CD8-positive, alpha-beta memory T cell (primary cell): ENCODE measurements around the gene SYNGR1. TPM values are rescaled to one million over a fixed set of nuclear protein-coding genes. Genes with fewer than 3 reads are reported as not detected.

Experiments
- CTCF ChIA-PET: fragments of 350-600 bp; sonication (Branson Sonifier 250); formaldehyde crosslinking; loops from one replicate; lab custom pipeline; 2021; ENCODE audit warnings: antibody characterized with exemption; lab: Charles Lee
- POLR2A ChIA-PET: fragments of 350-600 bp; sonication (Branson Sonifier 250); formaldehyde crosslinking; loops from one replicate; lab custom pipeline; 2021; ENCODE audit warnings: antibody characterized with exemption; lab: Charles Lee
- DNase-seq, 5 donors: peaks; one replicate each; pipeline versions ENCODE4 v3.0.0 to v3.0.0-alpha.2; 2020 to 2022; ENCODE audit warnings: mixed read lengths in 1 of 5
- H3K27ac ChIP-seq: one replicate; pipeline ENCODE4 v1.7.0; 2013; ENCODE audit warnings: low read depth, mild to moderate bottlenecking, low read length, moderate library complexity
- H3K27me3 ChIP-seq: 2 replicates; pipeline ENCODE4 v1.7.0; 2013; ENCODE audit warnings: low read length, mild to moderate bottlenecking; ENCODE audit not compliant: insufficient read depth, poor library complexity, severe bottlenecking
- H3K36me3 ChIP-seq: 2 replicates; pipeline ENCODE4 v1.7.0; 2013; ENCODE audit warnings: mild to moderate bottlenecking, low read length, moderate library complexity; ENCODE audit not compliant: insufficient read depth
- H3K4me1 ChIP-seq: 2 replicates; pipeline ENCODE4 v1.7.0; 2013; ENCODE audit warnings: mild to moderate bottlenecking, low read length, moderate library complexity; ENCODE audit not compliant: insufficient read depth
- H3K4me3 ChIP-seq: 2 replicates; pipeline ENCODE4 v1.7.0; 2013; ENCODE audit warnings: mild to moderate bottlenecking, low read length
- H3K9me3 ChIP-seq: 2 replicates; pipeline ENCODE4 v1.7.0; 2013; ENCODE audit warnings: mild to moderate bottlenecking, low read length
- H3K27ac Mint-ChIP-seq, 8 donors: one replicate each; pipeline ENCODE4 v1.8.0; 2020 to 2021; ENCODE audit warnings: mixed read lengths in 8 of 8, mild to moderate bottlenecking in 6 of 8, inconsistent platforms in 3 of 8, moderate library complexity in 3 of 8
- H3K27me3 Mint-ChIP-seq, 2 donors: one replicate each; pipeline ENCODE4 v1.8.0; 2020 to 2021; ENCODE audit warnings: mixed read lengths in 2 of 2, mild to moderate bottlenecking in 1 of 2, moderate library complexity in 1 of 2
- H3K36me3 Mint-ChIP-seq, 3 donors: one replicate each; pipeline ENCODE4 v1.8.0; 2020 to 2021; ENCODE audit warnings: mixed read lengths in 3 of 3, inconsistent platforms in 1 of 3, mild to moderate bottlenecking in 1 of 3
- H3K4me1 Mint-ChIP-seq, 3 donors: one replicate each; pipeline ENCODE4 v1.8.0; 2020 to 2021; ENCODE audit warnings: mixed read lengths in 3 of 3, inconsistent platforms in 1 of 3, mild to moderate bottlenecking in 1 of 3
- H3K4me3 Mint-ChIP-seq, 7 donors: one replicate each; pipeline ENCODE4 v1.8.0; 2020 to 2021; ENCODE audit warnings: mixed read lengths in 7 of 7, mild to moderate bottlenecking in 6 of 7, moderate library complexity in 4 of 7, inconsistent platforms in 2 of 7
- H3K9me3 Mint-ChIP-seq, 5 donors: one replicate each; pipeline ENCODE4 v1.8.0; 2020 to 2022; ENCODE audit warnings: mixed read lengths in 5 of 5, mild to moderate bottlenecking in 3 of 5, moderate library complexity in 2 of 5, inconsistent platforms in 1 of 5
- polyA plus RNA-seq: library from polyadenylated mRNA; unstranded; fragments of 300-500 nt; fragmentation: Illumina TruSeq; gene quantifications from one replicate; pipeline ENCODE4 v1.2.3, GENCODE V29; 2021
- total RNA-seq, 2 experiments: library from RNA; stranded (reverse); gene quantifications; one replicate each; pipeline ENCODE4 v1.2.3, GENCODE V29; 2021

Gene SYNGR1
- total and polyA plus RNA-seq, 3 experiments from 2014 or later, result 2.4 to 10.1 (median 2.9) TPM

DNA sequence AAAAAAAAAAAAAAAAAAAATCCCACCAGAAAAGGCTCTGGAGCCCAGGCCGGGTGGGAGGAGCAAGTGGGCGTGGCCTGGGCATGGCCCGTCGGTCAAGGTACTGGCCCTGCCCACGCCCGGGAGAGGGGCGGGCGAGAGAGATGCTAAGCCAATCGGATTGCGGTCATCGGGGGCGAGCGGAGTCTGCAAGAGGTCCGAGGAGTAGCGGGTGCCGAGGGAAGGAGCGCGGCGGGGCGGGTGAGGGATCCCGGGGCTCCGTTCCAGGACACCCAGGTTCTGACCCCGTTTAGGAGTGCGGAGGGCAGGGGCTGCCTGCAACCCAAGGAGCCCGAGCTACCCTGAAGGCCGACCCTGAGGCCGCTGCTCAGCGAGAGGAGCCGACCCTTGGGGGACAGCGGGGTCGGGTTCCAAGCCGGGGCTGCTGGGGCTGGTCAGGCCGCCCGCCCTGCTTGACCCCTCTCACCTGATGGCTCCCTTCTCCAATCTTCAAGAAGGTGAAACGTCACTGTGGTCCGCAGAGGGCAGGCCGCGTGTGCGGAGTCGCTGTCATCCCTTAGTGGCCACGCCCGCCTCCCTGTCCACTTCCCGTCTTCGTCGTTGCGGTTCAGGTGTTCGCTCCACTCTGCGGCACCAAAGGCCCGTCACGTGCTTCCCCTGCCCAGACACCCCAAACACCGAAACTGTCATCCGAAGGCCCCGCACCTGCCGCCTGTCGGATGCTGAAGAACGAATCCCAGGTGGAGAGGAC is 38.6 kb downstream of the SYNGR1 start:
- CTCF ChIA-PET, result interaction anchor here (0.7 to 3.0 kb wide), 4 partner anchors 11 to 140 kb away, joined by 3 to 15 read pairs (median 5); partner anchors contain the start of genes MIEF1 and TAB1

DNA sequence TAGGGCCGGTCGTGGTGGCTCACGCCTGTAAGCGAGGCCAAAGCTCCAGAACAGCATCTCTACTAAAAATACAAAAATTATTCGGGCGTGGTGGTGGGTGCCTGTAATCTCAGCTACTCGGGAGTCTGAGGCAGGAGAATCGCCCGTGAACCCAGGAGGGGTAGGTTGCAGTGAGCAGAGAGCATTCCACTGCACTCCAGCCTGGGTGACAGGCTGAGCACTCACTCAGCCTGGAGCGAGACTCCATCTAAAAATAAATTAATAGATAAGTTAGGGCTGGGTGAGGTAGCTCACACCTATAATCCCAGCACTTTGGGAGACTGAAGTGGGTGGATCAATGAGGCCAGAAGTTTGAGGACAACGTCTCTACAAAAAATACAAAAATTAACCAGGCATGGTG is 39.6 kb downstream of the SYNGR1 start:
- Mint-ChIP-seq H3K36me3 (peaks cover 0 to 15% (median 5%) of the 10 kb centered on the region in 3 donors), H3K4me3 (peak overlapping the region in 5 of 7 donors; percentile 82 to 93 (median 87))
- POLR2A ChIA-PET, result interaction anchor here (1.1 kb wide), 1 partner anchor 130 kb away, joined by 3 read pairs; no protein-coding TSS in a partner anchor

More for the DNA sequence above, 38.6 kb downstream of the SYNGR1 start:
- Mint-ChIP-seq H3K27ac (peak overlapping the region; percentile 63 to 98 (median 87)), H3K27me3 (no peaks in the 10 kb centered on the region), H3K4me1 (peaks cover 13 to 32% (median 15%) of the 10 kb centered on the region in 3 donors), H3K9me3 (no peaks in the 10 kb centered on the region), H3K4me3 (peak overlapping the region; percentile 45 to 93 (median 84)), H3K36me3 (peaks cover 0 to 18% (median 5%) of the 10 kb centered on the region in 3 donors)
- H3K27me3 ChIP-seq, result no peaks in the 10 kb centered on the region
- no peaks in the 10 kb centered on the region for H3K36me3 ChIP-seq
- H3K9me3 ChIP-seq, result no peaks in the 10 kb centered on the region
- peak overlapping the region; percentile 65 for H3K27ac ChIP-seq
- peak; percentile 74 to 90 (median 83) for DNase-seq
- H3K4me1 ChIP-seq, result peaks cover 14% of the 10 kb centered on the region
- POLR2A ChIA-PET, result interaction anchor here (0.6 to 0.7 kb wide), 5 partner anchors 66 to 682 kb away, joined by 3 to 10 read pairs (median 5); partner anchors contain the start of genes ATF4 and RPL3
- peak overlapping the region; percentile 61 for H3K4me3 ChIP-seq

DNA sequence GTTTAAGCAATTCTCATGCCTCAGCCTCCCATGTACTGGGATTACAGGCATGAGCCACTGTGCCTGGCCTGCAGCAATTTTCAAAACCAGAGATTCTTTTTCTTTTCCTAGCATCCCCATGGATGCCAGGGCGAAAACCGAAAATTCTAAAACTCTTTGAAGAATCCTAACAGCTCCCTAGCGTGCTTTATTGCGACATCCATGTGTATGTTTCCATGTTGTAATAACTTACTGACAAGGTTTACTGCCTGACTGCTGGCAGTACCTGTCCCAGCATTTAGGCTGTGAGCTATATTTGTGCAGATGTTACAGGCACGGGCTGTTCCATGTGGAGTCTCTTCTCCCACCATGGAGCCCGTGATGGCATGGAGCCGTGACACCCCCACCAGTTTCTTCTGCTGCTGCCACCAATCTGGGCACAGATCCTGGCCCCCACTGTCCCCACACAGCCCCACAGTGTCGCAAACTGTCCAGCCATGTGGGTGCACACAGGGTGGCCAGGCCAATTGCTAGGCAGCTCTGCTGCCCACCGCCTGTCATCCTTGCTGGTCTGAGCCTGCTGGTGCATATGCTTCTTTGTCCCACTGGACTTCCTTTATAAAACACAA is 42.7 kb downstream of the SYNGR1 start:
- Mint-ChIP-seq H3K4me3 (peak overlapping the region in 1 of 7 donors; percentile 60), H3K4me1 (peaks cover 7 to 22% (median 8%) of the 10 kb centered on the region in 3 donors), H3K27me3 (peaks cover 0 to 2% of the 10 kb centered on the region in 2 donors), H3K27ac (no peak overlapping the region), H3K36me3 (peaks cover 0 to 3% (median 0%) of the 10 kb centered on the region in 3 donors), H3K9me3 (no peaks in the 10 kb centered on the region)
- DNase-seq, result no peak
- CTCF ChIA-PET, result interaction anchor here (0.8 kb wide), 1 partner anchor 124 kb away, joined by 3 read pairs; no protein-coding TSS in a partner anchor
- Histone ChIP-seq H3K36me3 (no peaks in the 10 kb centered on the region), H3K9me3 (no peaks in the 10 kb centered on the region), H3K4me3 (no peak overlapping the region), H3K27me3 (no peaks in the 10 kb centered on the region), H3K4me1 (peaks cover 9% of the 10 kb centered on the region), H3K27ac (no peak overlapping the region)
- POLR2A ChIA-PET, result interaction anchor here (0.6 kb wide), 1 partner anchor 1740 kb away, joined by 4 read pairs; no protein-coding TSS in a partner anchor

More for the DNA sequence above, 39.6 kb downstream of the SYNGR1 start:
- Mint-ChIP-seq H3K4me1 (peaks cover 13 to 32% (median 15%) of the 10 kb centered on the region in 3 donors), H3K9me3 (no peaks in the 10 kb centered on the region), H3K27ac (peak overlapping the region in 6 of 8 donors; percentile 24 to 98 (median 90)), H3K27me3 (no peaks in the 10 kb centered on the region)
- Histone ChIP-seq H3K4me3 (no peak overlapping the region), H3K4me1 (peaks cover 14% of the 10 kb centered on the region), H3K27ac (no peak overlapping the region), H3K27me3 (no peaks in the 10 kb centered on the region), H3K9me3 (no peaks in the 10 kb centered on the region), H3K36me3 (no peaks in the 10 kb centered on the region)
- no peak for DNase-seq
- CTCF ChIA-PET, result interaction anchor here (0.7 to 3.0 kb wide), 4 partner anchors 10 to 140 kb away, joined by 3 to 15 read pairs (median 5); partner anchors contain the start of genes MIEF1 and TAB1

DNA sequence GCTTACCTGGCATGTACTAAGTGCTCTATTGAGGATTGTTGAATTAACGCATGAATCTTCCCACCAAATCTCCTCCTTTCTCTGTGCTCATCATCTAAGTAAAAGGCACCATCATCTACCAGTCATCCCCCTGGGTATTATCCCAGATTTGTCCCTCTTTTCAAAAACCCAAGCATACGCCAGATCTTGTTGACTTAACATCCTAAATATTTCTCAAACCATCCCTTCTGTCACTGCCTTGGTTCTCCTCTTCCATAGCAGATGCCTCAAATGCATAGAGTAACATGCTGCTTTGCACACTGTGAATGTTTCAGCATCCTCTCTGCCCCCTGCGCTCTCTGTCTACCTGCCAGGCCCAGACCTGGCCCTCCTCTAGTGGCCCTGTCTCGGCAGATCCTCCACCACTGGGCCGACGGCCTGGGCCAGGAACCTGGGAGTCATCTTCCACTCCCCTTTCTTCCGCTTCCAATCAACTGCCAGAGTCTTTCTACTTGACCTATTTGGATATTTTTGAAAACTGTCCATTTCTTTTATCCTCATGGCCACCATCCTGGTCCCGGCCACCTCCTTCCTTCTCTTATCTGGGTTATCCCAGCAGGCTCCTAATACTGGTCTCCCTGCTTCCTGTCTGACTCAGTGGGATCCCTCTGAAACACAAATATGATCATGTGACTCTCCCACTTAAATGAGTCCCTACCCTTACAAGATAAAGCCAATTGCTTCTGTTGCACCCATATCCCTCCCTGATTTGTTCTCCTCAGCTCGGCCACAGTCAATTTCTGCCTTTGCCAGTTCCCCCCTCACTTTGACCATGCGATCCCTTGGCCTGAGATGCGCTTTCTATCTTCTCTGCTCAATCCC is 46.4 kb downstream of the SYNGR1 start:
- H3K27me3 Mint-ChIP-seq, result peaks cover 0 to 2% of the 10 kb centered on the region in 2 donors
- DNase-seq, result no peak
- ChIA-PET POLR2A (no interaction called here), CTCF (no interaction called here)
- no peak overlapping the region for H3K27ac ChIP-seq
- H3K9me3 ChIP-seq, result no peaks in the 10 kb centered on the region
- peaks cover 11% of the 10 kb centered on the region for H3K4me1 ChIP-seq
- H3K4me3 ChIP-seq, result no peak overlapping the region
- H3K36me3 ChIP-seq, result no peaks in the 10 kb centered on the region
- no peaks in the 10 kb centered on the region for H3K9me3 Mint-ChIP-seq
- H3K4me1 Mint-ChIP-seq, result peaks cover 8 to 18% (median 13%) of the 10 kb centered on the region in 3 donors
- H3K4me3 Mint-ChIP-seq, result peak overlapping the region in 2 of 7 donors; percentile 44 to 69
- peak overlapping the region in 1 of 8 donors; percentile 32 for H3K27ac Mint-ChIP-seq
- no peaks in the 10 kb centered on the region for H3K27me3 ChIP-seq
- H3K36me3 Mint-ChIP-seq, result no peaks in the 10 kb centered on the region

DNA sequence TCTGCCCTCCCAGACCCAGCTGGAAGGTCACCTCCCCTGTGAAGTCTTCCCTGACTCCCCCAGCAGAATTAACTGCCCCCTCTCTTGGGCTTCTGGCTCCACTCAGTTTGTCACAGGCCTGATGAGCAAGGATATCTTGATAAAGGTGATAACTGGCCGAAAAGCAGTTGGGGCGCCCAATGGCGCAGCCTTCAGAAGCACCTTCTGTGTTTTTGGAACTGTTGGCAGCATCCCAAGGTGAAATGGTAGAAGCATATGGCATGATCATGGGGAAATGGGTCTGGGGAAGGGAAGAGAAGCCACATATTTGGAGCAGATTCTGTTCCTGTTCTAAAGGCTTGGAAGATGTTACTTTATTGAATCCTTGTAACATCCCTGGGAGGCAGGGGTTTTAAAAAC is 47.0 kb downstream of the SYNGR1 start:
- H3K9me3 Mint-ChIP-seq, result no peaks in the 10 kb centered on the region
- peaks cover 16% of the 10 kb centered on the region for H3K4me1 ChIP-seq
- CTCF ChIA-PET, result no interaction called here

DNA sequence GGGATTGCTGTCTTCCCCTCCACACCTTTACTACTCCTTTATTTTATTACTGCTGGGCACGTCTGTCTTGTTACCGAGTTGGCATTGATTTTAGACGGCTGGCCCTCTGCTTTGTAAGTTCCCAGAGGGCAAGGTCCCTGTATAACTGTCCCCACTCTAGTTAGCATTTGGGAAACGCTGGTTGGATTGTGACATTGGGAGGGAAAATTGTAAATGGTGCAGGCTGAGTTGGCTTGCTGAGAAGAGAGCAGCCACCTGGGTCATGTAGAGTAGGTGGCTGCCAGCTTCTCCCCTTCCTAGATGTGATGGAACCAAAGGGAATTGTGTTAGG is 51.5 kb downstream of the SYNGR1 start:
- peaks cover 0 to 29% (median 3%) of the 10 kb centered on the region in 3 donors for H3K36me3 Mint-ChIP-seq
- DNase-seq, result no peak
- Histone ChIP-seq H3K36me3 (no peaks in the 10 kb centered on the region), H3K4me3 (no peak overlapping the region), H3K4me1 (peaks cover 20% of the 10 kb centered on the region), H3K27me3 (no peaks in the 10 kb centered on the region), H3K27ac (no peak overlapping the region), H3K9me3 (no peaks in the 10 kb centered on the region)
- no peaks in the 10 kb centered on the region for H3K9me3 Mint-ChIP-seq
- POLR2A ChIA-PET, result no interaction called here
- H3K27me3 Mint-ChIP-seq, result no peaks in the 10 kb centered on the region
- H3K4me3 Mint-ChIP-seq, result peak overlapping the region; percentile 65 to 92 (median 87)
- peak overlapping the region in 6 of 8 donors; percentile 46 to 89 (median 73) for H3K27ac Mint-ChIP-seq
- CTCF ChIA-PET, result interaction anchor here (1.3 to 3.9 kb wide), 3 partner anchors 12 to 128 kb away, joined by 4 to 35 read pairs (median 17); no protein-coding TSS in a partner anchor
- H3K4me1 Mint-ChIP-seq, result peaks cover 28 to 55% (median 42%) of the 10 kb centered on the region in 3 donors

More for the DNA sequence above, 47.0 kb downstream of the SYNGR1 start:
- Mint-ChIP-seq H3K27me3 (peaks cover 0 to 2% of the 10 kb centered on the region in 2 donors), H3K4me1 (peaks cover 13 to 24% (median 19%) of the 10 kb centered on the region in 3 donors), H3K27ac (peak overlapping the region in 2 of 8 donors; percentile 32 to 64), H3K36me3 (peaks cover 0 to 2% (median 0%) of the 10 kb centered on the region in 3 donors), H3K4me3 (peak overlapping the region in 3 of 7 donors; percentile 18 to 69 (median 35))
- DNase-seq, result no peak
- H3K27ac ChIP-seq, result no peak overlapping the region
- H3K36me3 ChIP-seq, result no peaks in the 10 kb centered on the region
- POLR2A ChIA-PET, result no interaction called here
- H3K4me3 ChIP-seq, result no peak overlapping the region
- H3K27me3 ChIP-seq, result no peaks in the 10 kb centered on the region
- H3K9me3 ChIP-seq, result no peaks in the 10 kb centered on the region
